PC-3 (cell line): ENCODE measurements around the gene PAFAH1B2.

Source experiments
- EZH2phosphoT487 ChIP-seq: fragments of 300-600 bp; sonication (generic); IDR thresholded peaks from 2 replicates; pipeline ENCODE4 v1.6.1; 2018; ENCODE audit warnings: mild to moderate bottlenecking, antibody characterized with exemption, low read length, borderline replicate concordance
- TF ChIP-seq, protein P1 (sequence below): fragments of 300-600 bp; sonication (generic); conservative IDR thresholded peaks from 2 replicates; pipeline ENCODE4 v1.5.1; 2017; ENCODE audit warnings: antibody characterized with exemption, low read depth, mild to moderate bottlenecking, low read length

DNA sequence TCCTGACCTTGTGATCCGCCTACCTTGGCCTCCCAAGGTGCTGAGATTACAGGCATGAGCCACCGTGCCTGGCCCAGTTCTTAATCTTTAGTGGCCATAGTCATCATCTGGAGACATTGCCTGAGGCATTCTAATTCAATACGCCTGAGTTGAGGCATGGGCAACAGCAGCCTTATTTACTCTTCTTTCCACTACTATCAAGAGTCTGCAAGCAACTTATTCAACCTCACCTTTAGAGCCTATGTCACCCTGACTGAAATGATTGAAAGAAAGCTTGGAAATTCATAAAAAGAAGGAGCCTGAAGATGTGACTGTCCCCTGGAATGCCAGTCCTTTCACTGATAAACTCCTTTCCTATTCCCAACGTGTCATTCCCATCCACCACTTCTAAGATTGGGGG is 15.8 kb upstream of the PAFAH1B2 start:
- TF ChIP-seq, protein P1, sequence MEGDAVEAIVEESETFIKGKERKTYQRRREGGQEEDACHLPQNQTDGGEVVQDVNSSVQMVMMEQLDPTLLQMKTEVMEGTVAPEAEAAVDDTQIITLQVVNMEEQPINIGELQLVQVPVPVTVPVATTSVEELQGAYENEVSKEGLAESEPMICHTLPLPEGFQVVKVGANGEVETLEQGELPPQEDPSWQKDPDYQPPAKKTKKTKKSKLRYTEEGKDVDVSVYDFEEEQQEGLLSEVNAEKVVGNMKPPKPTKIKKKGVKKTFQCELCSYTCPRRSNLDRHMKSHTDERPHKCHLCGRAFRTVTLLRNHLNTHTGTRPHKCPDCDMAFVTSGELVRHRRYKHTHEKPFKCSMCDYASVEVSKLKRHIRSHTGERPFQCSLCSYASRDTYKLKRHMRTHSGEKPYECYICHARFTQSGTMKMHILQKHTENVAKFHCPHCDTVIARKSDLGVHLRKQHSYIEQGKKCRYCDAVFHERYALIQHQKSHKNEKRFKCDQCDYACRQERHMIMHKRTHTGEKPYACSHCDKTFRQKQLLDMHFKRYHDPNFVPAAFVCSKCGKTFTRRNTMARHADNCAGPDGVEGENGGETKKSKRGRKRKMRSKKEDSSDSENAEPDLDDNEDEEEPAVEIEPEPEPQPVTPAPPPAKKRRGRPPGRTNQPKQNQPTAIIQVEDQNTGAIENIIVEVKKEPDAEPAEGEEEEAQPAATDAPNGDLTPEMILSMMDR, result no peak
- no peak for TF ChIP-seq EZH2phosphoT487
